Cardiac ventricle fibroblast (primary cell): ENCODE results near the gene CNOT9. TPM values are rescaled to one million over a fixed set of nuclear protein-coding genes. Genes with fewer than 3 reads are reported as not detected.

ENCODE experiments used
- total RNA-seq: library from RNA; depleted of rRNA; stranded (reverse); fragments of >200 nt; gene quantifications from 2 replicates; pipeline ENCODE4 v1.2.3, GENCODE V29; 2015

CNOT9 gene, protein sequence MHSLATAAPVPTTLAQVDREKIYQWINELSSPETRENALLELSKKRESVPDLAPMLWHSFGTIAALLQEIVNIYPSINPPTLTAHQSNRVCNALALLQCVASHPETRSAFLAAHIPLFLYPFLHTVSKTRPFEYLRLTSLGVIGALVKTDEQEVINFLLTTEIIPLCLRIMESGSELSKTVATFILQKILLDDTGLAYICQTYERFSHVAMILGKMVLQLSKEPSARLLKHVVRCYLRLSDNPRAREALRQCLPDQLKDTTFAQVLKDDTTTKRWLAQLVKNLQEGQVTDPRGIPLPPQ
- 28.6 and 32.8 TPM in 2 replicates for total RNA-seq

DNA sequence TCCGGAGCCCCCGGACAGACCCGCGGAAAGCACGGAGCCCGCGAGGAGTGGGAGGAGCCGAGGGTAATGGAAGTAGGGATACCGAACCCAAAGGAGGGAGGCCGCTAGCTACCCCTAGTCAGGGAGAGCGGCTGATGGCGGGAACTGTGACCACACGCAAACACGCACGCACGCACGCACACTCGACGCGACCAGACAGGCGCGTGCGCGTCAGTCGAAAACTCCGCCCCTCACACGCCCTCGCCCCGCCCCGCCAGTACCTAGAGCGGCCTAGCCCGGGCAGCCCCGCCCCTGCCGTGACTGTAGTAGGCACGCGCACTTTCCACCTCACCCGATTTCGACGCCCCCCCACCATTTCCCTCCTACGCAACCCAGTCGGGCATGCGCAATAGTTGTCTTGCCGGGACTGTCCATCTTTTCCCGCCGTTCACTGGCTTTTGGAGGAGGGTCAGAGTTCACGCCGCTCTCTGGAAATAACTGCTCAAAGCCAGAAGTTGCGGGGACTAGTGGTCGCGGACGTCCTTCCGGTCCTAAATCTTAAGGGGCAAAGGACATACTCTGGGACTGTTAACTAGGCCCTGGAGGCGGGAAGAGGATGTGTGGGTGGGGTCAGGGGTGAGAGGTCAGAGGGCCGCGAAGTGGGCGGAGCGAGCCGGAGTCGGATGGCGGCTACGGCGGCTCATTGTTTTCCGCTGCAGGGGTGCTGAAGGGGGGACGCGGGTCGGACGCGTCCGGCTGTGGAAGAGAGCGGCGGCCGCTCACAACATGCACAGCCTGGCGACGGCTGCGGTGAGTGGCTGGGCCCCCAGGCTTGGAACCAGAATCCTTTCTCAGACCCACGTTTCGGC, at the start of gene CNOT9, which contains the start of gene USP37:
Gene CNOT9 (plus strand): TSS at position 650 of the 848 bp plus-strand sequence. CDS start 116 bp downstream, at position 766.
Gene USP37 (minus strand): TSS at position 162 of the 848 bp plus-strand sequence. CDS start 9,698 bp downstream, outside the sequence.

GRCh38 chr2:218607436-218608115, 38.9 kb downstream of the CNOT9 start, which contains the start of gene PLCD4:
Gene PLCD4, plus strand, starts transcription at chr2:218607899. Its CDS starts 7,841 bp downstream, at chr2:218615740.

Other genes with a start within 250 kb of the CNOT9 start
- not detected in 2 replicates for gene CATIP, start 212.0 kb upstream of the CNOT9 start, total RNA-seq
- not detected in 2 replicates for gene SLC11A1, start 186.6 kb upstream of the CNOT9 start, total RNA-seq
- 64.1 and 77.1 TPM in 2 replicates for gene CTDSP1, start 169.0 kb upstream of the CNOT9 start, total RNA-seq
- gene VIL1, start 149.7 kb upstream of the CNOT9 start, total RNA-seq, result not detected in 2 replicates
- 5.0 and 9.0 TPM in 2 replicates for gene USP37, start 488 bp upstream of the CNOT9 start, total RNA-seq
- 2.4 and 4.0 TPM in 2 replicates for gene PLCD4, start 39.1 kb downstream of the CNOT9 start, total RNA-seq
- gene ZNF142, start 90.8 kb downstream of the CNOT9 start, total RNA-seq, result 11.7 and 13.9 TPM in 2 replicates
- gene BCS1L, start 90.8 kb downstream of the CNOT9 start, total RNA-seq, result 17.4 and 21.4 TPM in 2 replicates
- gene RNF25, start 103.2 kb downstream of the CNOT9 start, total RNA-seq, result 12.5 and 15.9 TPM in 2 replicates
- 13.6 and 18.5 TPM in 2 replicates for gene STK36, start 103.2 kb downstream of the CNOT9 start, total RNA-seq
- 10.0 and 15.7 TPM in 2 replicates for gene TTLL4, start 142.0 kb downstream of the CNOT9 start, total RNA-seq
- gene CYP27A1, start 213.3 kb downstream of the CNOT9 start, total RNA-seq, result 15.7 and 15.9 TPM in 2 replicates